Mesenchymal stem cell (in vitro differentiated cells and primary cell): ENCODE data around the gene SLC1A2.

Source experiments
- DNase-seq: peaks from one replicate; pipeline ENCODE4 v3.0.0-alpha.2; 2013
- H2AFZ ChIP-seq: one replicate; pipeline ENCODE4 v1.6.1; 2013; ENCODE audit warnings: low read depth, mild to moderate bottlenecking, control low read depth, inconsistent platforms, low read length, moderate library complexity
- H2AK5ac ChIP-seq: 2 replicates; pipeline ENCODE4 v1.6.1; 2013; ENCODE audit warnings: low read length, moderate library complexity, mild to moderate bottlenecking, inconsistent platforms; ENCODE audit not compliant: severe bottlenecking
- H2BK120ac ChIP-seq: one replicate; pipeline ENCODE4 v1.6.1; 2013; ENCODE audit warnings: low read depth, mild to moderate bottlenecking, inconsistent platforms, low read length, moderate library complexity
- H2BK12ac ChIP-seq, 2 experiments: one replicate each; pipeline ENCODE4 v1.6.1; 2013; ENCODE audit warnings: inconsistent platforms in 2 of 2, low read length in 2 of 2, mild to moderate bottlenecking in 2 of 2, moderate library complexity in 2 of 2, control low read depth in 1 of 2
- H2BK15ac ChIP-seq: one replicate; pipeline ENCODE4 v1.6.1; 2013; ENCODE audit warnings: mild to moderate bottlenecking, low read depth, inconsistent platforms; ENCODE audit not compliant: poor library complexity, severe bottlenecking
- H2BK5ac ChIP-seq: 2 replicates; pipeline ENCODE4 v1.6.1; 2013; ENCODE audit warnings: low read depth, mild to moderate bottlenecking, low read length, control low read depth, inconsistent platforms; ENCODE audit not compliant: poor library complexity, severe bottlenecking
- H3K14ac ChIP-seq, 2 experiments: one replicate each; pipeline ENCODE4 v1.6.1; 2013; ENCODE audit warnings: inconsistent platforms in 2 of 2, low read length in 2 of 2, control low read depth in 1 of 2, mild to moderate bottlenecking in 1 of 2, moderate library complexity in 1 of 2
- H3K18ac ChIP-seq, 2 experiments: one replicate each; pipeline ENCODE4 v1.6.1; 2013; ENCODE audit warnings: inconsistent platforms in 2 of 2, low read length in 2 of 2, control low read depth in 1 of 2, low read depth in 1 of 2, mild to moderate bottlenecking in 1 of 2
- H3K23ac ChIP-seq, 2 experiments: one replicate each; pipeline ENCODE4 v1.6.1; 2013; ENCODE audit warnings: inconsistent platforms in 2 of 2, low read length in 2 of 2, mild to moderate bottlenecking in 2 of 2, moderate library complexity in 2 of 2, control low read depth in 1 of 2
- H3K27ac ChIP-seq: 2 replicates; pipeline ENCODE4 v1.5.1; 2013; ENCODE audit warnings: mild to moderate bottlenecking, moderate library complexity, low read length, control low read depth, inconsistent platforms; ENCODE audit not compliant: poor library complexity, severe bottlenecking
- H3K27me3 ChIP-seq, 2 experiments: 2 replicates each; pipeline versions ENCODE4 v1.6.1 to v1.7.0; 2013; ENCODE audit warnings: low read length in 2 of 2, mild to moderate bottlenecking in 2 of 2, moderate library complexity in 2 of 2, control low read depth in 1 of 2, inconsistent platforms in 1 of 2; ENCODE audit not compliant: control insufficient read depth in 1 of 2, insufficient read depth in 1 of 2
- H3K36me3 ChIP-seq, 2 experiments: 2 replicates each; pipeline versions ENCODE4 v1.6.1 to v1.7.0; 2013; ENCODE audit warnings: low read length in 2 of 2, control low read depth in 1 of 2, inconsistent platforms in 1 of 2, low read depth in 1 of 2, mild to moderate bottlenecking in 1 of 2; ENCODE audit not compliant: insufficient read depth in 2 of 2, control insufficient read depth in 1 of 2
- H3K4ac ChIP-seq, 2 experiments: one replicate each; pipeline ENCODE4 v1.6.1; 2013; ENCODE audit warnings: inconsistent platforms in 2 of 2, low read length in 2 of 2, mild to moderate bottlenecking in 2 of 2, moderate library complexity in 2 of 2, control low read depth in 1 of 2, low read depth in 1 of 2
- H3K4me1 ChIP-seq: 2 replicates; pipeline ENCODE4 v1.6.1; 2013; ENCODE audit warnings: low read depth, low read length, control low read depth; ENCODE audit not compliant: control insufficient read depth, insufficient read depth
- H3K4me2 ChIP-seq: 2 replicates; pipeline ENCODE4 v1.6.1; 2013; ENCODE audit warnings: low read length, mild to moderate bottlenecking, inconsistent platforms; ENCODE audit not compliant: poor library complexity, severe bottlenecking
- H3K4me3 ChIP-seq, 2 experiments: 2 replicates each; pipeline versions ENCODE4 v1.5.1 to v1.7.0; 2013; ENCODE audit warnings: low read length in 2 of 2, mild to moderate bottlenecking in 2 of 2, control low read depth in 1 of 2, low read depth in 1 of 2; ENCODE audit not compliant: insufficient read depth in 1 of 2
- H3K79me1 ChIP-seq: replicated peaks from 2 replicates; pipeline ENCODE4 v1.6.1; 2013; ENCODE audit warnings: mild to moderate bottlenecking, control low read depth, low read length, inconsistent platforms; ENCODE audit not compliant: poor library complexity, severe bottlenecking
- H3K9ac ChIP-seq: 2 replicates; pipeline ENCODE4 v1.7.0; 2013; ENCODE audit warnings: mild to moderate bottlenecking, low read length, moderate library complexity
- H3K9me3 ChIP-seq: 2 replicates; pipeline ENCODE4 v1.7.0; 2013; ENCODE audit warnings: mild to moderate bottlenecking, low read length; ENCODE audit not compliant: control insufficient read depth
- H4K8ac ChIP-seq: one replicate; pipeline ENCODE4 v1.6.1; 2013; ENCODE audit warnings: inconsistent platforms, mild to moderate bottlenecking, low read length, moderate library complexity
- H4K91ac ChIP-seq: one replicate; pipeline ENCODE4 v1.6.1; 2013; ENCODE audit warnings: mild to moderate bottlenecking, low read length, inconsistent platforms
- WGBS: methylation state at CpG from one replicate; pipeline ENCODE4 v1.1.7; 2013; ENCODE audit warnings: mixed read lengths; 5-methylcytosine and 5-hydroxymethylcytosine counted together

SLC1A2 gene

DNA sequence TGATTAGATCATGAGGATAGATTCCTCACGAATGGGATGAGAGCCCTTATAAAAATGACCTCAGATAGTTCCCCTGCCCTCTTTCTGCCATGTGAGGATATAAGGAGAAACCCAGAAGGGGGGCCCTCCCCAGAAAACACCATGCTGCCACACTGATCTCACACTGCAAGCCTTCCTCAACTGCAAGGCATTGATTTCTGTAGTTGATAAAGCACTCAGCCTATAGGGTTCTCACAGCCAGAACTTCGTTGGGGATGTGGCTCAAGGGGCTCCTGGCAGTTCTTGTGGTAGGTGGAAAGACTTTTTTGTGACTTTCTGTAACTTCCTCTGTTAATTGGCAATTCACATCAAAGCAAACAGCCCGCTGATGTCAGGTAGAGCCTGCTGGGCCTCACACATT, 171.5 kb downstream of the SLC1A2 start:
- H3K18ac ChIP-seq, result no peak overlapping the region
- DNase-seq, result no peak
- no peak overlapping the region for H2AFZ ChIP-seq
- H2AK5ac ChIP-seq, result no peak overlapping the region
- H3K4ac ChIP-seq, result no peak overlapping the region
- peaks cover 3% of the 10 kb centered on the region for H3K9me3 ChIP-seq
- no peak overlapping the region for H2BK12ac ChIP-seq
- no peak overlapping the region for H4K8ac ChIP-seq
- H3K27me3 ChIP-seq, result no peaks in the 10 kb centered on the region
- H3K27ac ChIP-seq, result no peak overlapping the region
- H3K4me2 ChIP-seq, result no peak overlapping the region
- no peak overlapping the region for H3K14ac ChIP-seq
- no peak overlapping the region for H2BK5ac ChIP-seq
- H2BK15ac ChIP-seq, result no peak overlapping the region
- no peak overlapping the region for H3K9ac ChIP-seq
- 69% methylated on average over 3 of the region's 3 CpGs for WGBS
- H2BK120ac ChIP-seq, result no peak overlapping the region
- H3K79me1 ChIP-seq, result no peaks in the 10 kb centered on the region
- no peak overlapping the region for H3K23ac ChIP-seq
- no peaks in the 10 kb centered on the region for H3K4me1 ChIP-seq
- no peak overlapping the region for H3K4me3 ChIP-seq
- H3K36me3 ChIP-seq, result peaks cover 0 to 9% of the 10 kb centered on the region in 2 experiments
- H4K91ac ChIP-seq, result no peak overlapping the region

DNA sequence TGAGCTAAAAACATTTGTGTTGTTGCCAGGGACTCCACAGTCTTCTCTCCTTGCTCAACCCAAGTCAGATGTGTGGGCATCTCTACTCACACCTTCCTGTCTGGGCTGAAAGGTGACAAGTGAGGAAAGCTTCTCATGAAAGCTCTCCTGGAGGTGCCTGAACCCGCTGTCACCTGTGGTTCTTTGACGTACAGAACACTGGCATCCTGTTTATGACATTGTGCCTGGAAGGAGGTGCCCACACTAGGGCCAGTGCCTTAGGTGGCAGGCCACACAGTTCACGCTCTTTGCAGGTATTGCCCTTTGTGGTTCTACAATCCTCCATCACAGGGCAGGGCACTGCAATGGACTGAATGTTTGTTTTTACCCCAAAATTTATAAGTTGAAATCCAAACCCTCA, 171.9 kb downstream of the SLC1A2 start:
- no peak for DNase-seq
- H3K27me3 ChIP-seq, result no peaks in the 10 kb centered on the region
- H3K4me3 ChIP-seq, result no peak overlapping the region
- no peaks in the 10 kb centered on the region for H3K4me1 ChIP-seq
- no peak overlapping the region for H4K91ac ChIP-seq
- H3K9me3 ChIP-seq, result peaks cover 3% of the 10 kb centered on the region
- no peaks in the 10 kb centered on the region for H3K79me1 ChIP-seq
- peak overlapping the region in 1 of 2 experiments; percentile 37 for H3K4ac ChIP-seq
- H2BK15ac ChIP-seq, result no peak overlapping the region
- H3K14ac ChIP-seq, result no peak overlapping the region
- H3K27ac ChIP-seq, result no peak overlapping the region
- no peak overlapping the region for H2AK5ac ChIP-seq
- no peak overlapping the region for H3K23ac ChIP-seq
- no peak overlapping the region for H2BK12ac ChIP-seq
- H3K18ac ChIP-seq, result peak overlapping the region in 1 of 2 experiments; percentile 11
- H4K8ac ChIP-seq, result no peak overlapping the region
- H3K9ac ChIP-seq, result peak overlapping the region; percentile 60
- 88% methylated on average over 3 of the region's 3 CpGs for WGBS
- no peak overlapping the region for H2BK120ac ChIP-seq
- no peak overlapping the region for H3K4me2 ChIP-seq
- H2BK5ac ChIP-seq, result no peak overlapping the region
- H2AFZ ChIP-seq, result no peak overlapping the region
- peaks cover 0 to 9% of the 10 kb centered on the region in 2 experiments for H3K36me3 ChIP-seq

DNA sequence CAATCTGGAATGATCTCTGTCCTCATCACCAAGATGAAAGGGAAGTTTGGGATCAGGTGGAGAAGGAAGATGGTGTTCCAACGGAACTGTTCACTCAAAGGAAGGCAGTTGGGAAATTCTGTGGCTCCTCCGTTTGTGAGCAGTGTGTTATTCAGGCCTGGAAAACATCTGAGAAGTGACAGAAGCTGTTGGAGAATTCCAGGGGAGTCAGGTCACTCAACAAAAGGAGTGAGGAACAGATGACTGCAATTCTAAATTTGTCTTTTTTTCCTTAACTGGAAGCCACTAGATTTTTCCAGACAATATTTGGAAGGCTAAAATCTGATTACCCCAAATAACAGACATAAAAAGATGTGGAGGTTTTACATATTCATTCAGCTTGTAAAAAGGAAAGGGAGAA, 172.6 kb downstream of the SLC1A2 start:
- H3K4me3 ChIP-seq, result no peak overlapping the region
- no peak overlapping the region for H2BK12ac ChIP-seq
- peaks cover 0 to 9% of the 10 kb centered on the region in 2 experiments for H3K36me3 ChIP-seq
- no peak overlapping the region for H3K18ac ChIP-seq
- H3K23ac ChIP-seq, result no peak overlapping the region
- H3K4me1 ChIP-seq, result no peaks in the 10 kb centered on the region
- DNase-seq, result peak; percentile 77
- H3K4me2 ChIP-seq, result no peak overlapping the region
- H3K9ac ChIP-seq, result peak overlapping the region; percentile 60
- no peak overlapping the region for H4K8ac ChIP-seq
- 4% methylated on average over 2 of the region's 2 CpGs for WGBS
- no peak overlapping the region for H2AK5ac ChIP-seq
- H2AFZ ChIP-seq, result no peak overlapping the region
- H3K14ac ChIP-seq, result no peak overlapping the region
- no peak overlapping the region for H2BK5ac ChIP-seq
- no peak overlapping the region for H2BK120ac ChIP-seq
- no peak overlapping the region for H3K27ac ChIP-seq
- no peaks in the 10 kb centered on the region for H3K27me3 ChIP-seq
- H3K4ac ChIP-seq, result no peak overlapping the region
- no peak overlapping the region for H2BK15ac ChIP-seq
- no peak overlapping the region for H4K91ac ChIP-seq
- H3K79me1 ChIP-seq, result no peaks in the 10 kb centered on the region
- H3K9me3 ChIP-seq, result peaks cover 3% of the 10 kb centered on the region

DNA sequence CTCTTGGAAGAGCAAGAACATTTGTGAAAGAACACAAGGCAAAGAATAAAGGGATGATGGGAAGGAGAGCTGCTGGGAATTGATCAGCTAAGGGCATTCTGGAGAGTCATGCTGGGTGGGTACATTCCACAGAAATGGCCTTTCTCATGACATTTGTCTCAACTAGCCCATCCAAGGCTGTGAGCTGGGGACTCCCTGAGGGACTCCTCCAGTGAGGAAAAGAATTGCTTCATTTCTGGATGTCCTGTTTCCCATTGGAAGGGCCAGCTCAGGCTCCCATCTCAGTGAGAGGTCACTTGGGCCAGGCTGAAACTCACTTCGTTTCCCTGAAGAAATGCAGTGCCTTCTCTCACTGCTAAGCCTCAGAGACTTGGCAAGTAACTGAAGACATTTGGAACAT, 173.6 kb downstream of the SLC1A2 start:
- Histone ChIP-seq H3K4me1 (no peaks in the 10 kb centered on the region), H3K4ac (no peak overlapping the region), H3K4me2 (no peak overlapping the region), H3K4me3 (no peak overlapping the region), H3K27me3 (no peaks in the 10 kb centered on the region), H3K36me3 (peaks cover 0 to 8% of the 10 kb centered on the region in 2 experiments), H2BK15ac (no peak overlapping the region), H2BK120ac (no peak overlapping the region), H3K27ac (no peak overlapping the region), H3K79me1 (no peaks in the 10 kb centered on the region), H3K18ac (no peak overlapping the region), H2AFZ (no peak overlapping the region), H2AK5ac (no peak overlapping the region), H4K91ac (no peak overlapping the region), H3K23ac (no peak overlapping the region), H3K9ac (no peak overlapping the region), H4K8ac (no peak overlapping the region), H2BK12ac (peak overlapping the region in 1 of 2 experiments; percentile 16), H2BK5ac (no peak overlapping the region), H3K9me3 (peaks cover 3% of the 10 kb centered on the region), H3K14ac (peak overlapping the region in 1 of 2 experiments; percentile 29)
- no peak for DNase-seq
- WGBS, result 90% methylated on average over 1 of the region's 1 CpG
